Neural cell (in vitro differentiated cells): Measurements from ENCODE around the gene FERMT3. TPM values are rescaled to one million over a fixed set of nuclear protein-coding genes. Genes with fewer than 3 reads are reported as not detected.

Source experiments
- H2AFZ ChIP-seq: fragments of 200-600, 300-800 bp; sonication (generic), shearing (Covaris generic); 2 replicates; pipeline ENCODE4 v1.6.0; 2014; ENCODE audit warnings: low read depth, mild to moderate bottlenecking, antibody characterized with exemption, low read length, moderate library complexity
- H3F3A ChIP-seq: fragments of 200-600 bp; shearing (Covaris generic); 2 replicates; pipeline ENCODE4 v1.6.1; 2016; ENCODE audit warnings: mild to moderate bottlenecking, moderate library complexity, mixed read lengths, antibody characterized with exemption, low read length; ENCODE audit not compliant: insufficient read depth, poor library complexity, severe bottlenecking
- H3K27ac ChIP-seq: fragments of 200-600, 300-800 bp; sonication (generic), shearing (Covaris generic); 2 replicates; pipeline ENCODE4 v1.5.1; 2014; ENCODE audit warnings: mild to moderate bottlenecking, low read length, moderate library complexity
- H3K27me3 ChIP-seq: fragments of 300-800, 200-600 bp; sonication (generic), shearing (Covaris generic); 2 replicates; pipeline ENCODE4 v1.6.0; 2014; ENCODE audit warnings: mild to moderate bottlenecking, low read depth, low read length, moderate library complexity; ENCODE audit not compliant: insufficient read depth
- H3K36me3 ChIP-seq: fragments of 300-800, 200-600 bp; sonication (generic), shearing (Covaris generic); 2 replicates; pipeline ENCODE4 v1.5.1; 2014; ENCODE audit warnings: mild to moderate bottlenecking, antibody characterized with exemption, low read length, moderate library complexity; ENCODE audit not compliant: insufficient read depth
- H3K4me2 ChIP-seq: fragments of 300-800, 200-600 bp; sonication (generic), shearing (Covaris generic); 2 replicates; pipeline ENCODE4 v1.6.0; 2014; ENCODE audit warnings: mild to moderate bottlenecking, low read length
- H3K4me3 ChIP-seq: fragments of 300-800, 200-600 bp; sonication (generic), shearing (Covaris generic); 2 replicates; pipeline ENCODE4 v1.5.1; 2014; ENCODE audit warnings: mild to moderate bottlenecking, low read length, moderate library complexity
- H3K79me2 ChIP-seq: fragments of 200-600 bp; shearing (Covaris generic); replicated peaks from 2 replicates; pipeline ENCODE4 v1.6.0; 2014; ENCODE audit warnings: mild to moderate bottlenecking, low read length, moderate library complexity; ENCODE audit not compliant: insufficient read depth
- H3K9ac ChIP-seq: fragments of 300-800, 200-600 bp; sonication (generic), shearing (Covaris generic); 2 replicates; pipeline ENCODE4 v1.6.1; 2016; ENCODE audit warnings: mild to moderate bottlenecking, low read length, mixed read lengths
- H3K9me2 ChIP-seq: fragments of 200-600 bp; shearing (Covaris generic); 2 replicates; pipeline ENCODE4 v1.6.1; 2016; ENCODE audit warnings: mild to moderate bottlenecking, low read length, mixed read lengths; ENCODE audit not compliant: insufficient read depth
- H3K9me3 ChIP-seq: fragments of 200-600, 300-800 bp; sonication (generic), shearing (Covaris generic); 2 replicates; pipeline ENCODE4 v1.6.1; 2016; ENCODE audit warnings: mild to moderate bottlenecking, mixed run types, low read length, moderate library complexity, mixed read lengths
- H4K20me1 ChIP-seq: fragments of 200-600 bp; shearing (Covaris generic); 2 replicates; pipeline ENCODE4 v1.6.1; 2016; ENCODE audit warnings: mild to moderate bottlenecking, mixed run types; ENCODE audit not compliant: insufficient read depth
- CTCF ChIP-seq: fragments of 450-650 bp; IDR thresholded peaks from 2 replicates; pipeline ENCODE4 v1.5.1; 2014; ENCODE audit warnings: antibody characterized with exemption, mild to moderate bottlenecking, moderate library complexity; ENCODE audit not compliant: poor library complexity, severe bottlenecking
- EP300 ChIP-seq: fragments of 450-650 bp; conservative IDR thresholded peaks from 2 replicates; pipeline ENCODE4 v1.6.1; 2014; ENCODE audit warnings: antibody characterized with exemption, mild to moderate bottlenecking, moderate library complexity; ENCODE audit not compliant: poor library complexity, severe bottlenecking
- EZH2 ChIP-seq: fragments of 200-600, 300-800 bp; shearing (Covaris generic), sonication (generic); IDR thresholded peaks from 2 replicates; pipeline ENCODE4 v1.6.1; 2014; ENCODE audit warnings: antibody characterized with exemption, low read length, borderline replicate concordance, mild to moderate bottlenecking; ENCODE audit not compliant: insufficient read depth, poor library complexity, severe bottlenecking
- MXI1 ChIP-seq: fragments of 450-650 bp; conservative IDR thresholded peaks from 2 replicates; pipeline ENCODE4 v1.6.1; 2014; ENCODE audit warnings: antibody characterized with exemption, mild to moderate bottlenecking; ENCODE audit not compliant: poor library complexity, severe bottlenecking
- POLR2AphosphoS5 ChIP-seq: IDR thresholded peaks from 2 replicates; pipeline ENCODE4 v1.6.1; 2012
- RAD21 ChIP-seq: fragments of 450-650 bp; conservative IDR thresholded peaks from 2 replicates; pipeline ENCODE4 v1.6.1; 2014; ENCODE audit warnings: antibody characterized with exemption, mild to moderate bottlenecking, moderate library complexity
- REST ChIP-seq: IDR thresholded peaks from 2 replicates; pipeline ENCODE4 v1.6.1; 2012; ENCODE audit warnings: borderline replicate concordance
- SMC3 ChIP-seq: fragments of 450-650 bp; conservative IDR thresholded peaks from 2 replicates; pipeline ENCODE4 v1.6.1; 2014; ENCODE audit warnings: antibody characterized with exemption, mild to moderate bottlenecking, moderate library complexity; ENCODE audit not compliant: poor library complexity
- TAF1 ChIP-seq: IDR thresholded peaks from 2 replicates; pipeline ENCODE4 v1.6.1; 2012; ENCODE audit warnings: low read depth
- polyA plus RNA-seq: library from polyadenylated mRNA; depleted of rRNA; stranded (reverse); fragments of >200 nt; gene quantifications from 2 replicates; pipeline ENCODE4 v1.2.3, GENCODE V29; 2014

Gene FERMT3
- polyA plus RNA-seq, 1 donor from 2014 or later = 0.89 TPM

GRCh38 chr11:64219755-64220154, 13.2 kb downstream of the FERMT3 start:
- TF ChIP-seq TAF1 (no peak), SMC3 (no peak), MXI1 (no peak), POLR2AphosphoS5 (no peak), EP300 (no peak)
- Histone ChIP-seq H3K4me2 (no peak overlapping the region), H3K4me3 (no peak overlapping the region), H3K36me3 (no peaks in the 10 kb centered on the region), H4K20me1 (no peaks in the 10 kb centered on the region), H3K27ac (no peak overlapping the region), H3K27me3 (no peaks in the 10 kb centered on the region), H2AFZ (no peak overlapping the region), H3K9me3 (no peaks in the 10 kb centered on the region), H3K9me2 (no peaks in the 10 kb centered on the region), H3F3A (no peaks in the 10 kb centered on the region), H3K79me2 (no peaks in the 10 kb centered on the region), H3K9ac (no peak overlapping the region)

GRCh38 chr11:64220271-64220670, 13.8 kb downstream of the FERMT3 start:
- H4K20me1 ChIP-seq = no peaks in the 10 kb centered on the region
- TF ChIP-seq REST (no peak), CTCF (no peak), EZH2 (no peak), SMC3 (no peak), POLR2AphosphoS5 (no peak), MXI1 (no peak), EP300 (no peak), RAD21 (no peak), TAF1 (no peak)
- no peak overlapping the region for H3K4me2 ChIP-seq
- no peaks in the 10 kb centered on the region for H3K9me3 ChIP-seq
- no peaks in the 10 kb centered on the region for H3K79me2 ChIP-seq
- no peak overlapping the region for H3K27ac ChIP-seq
- H3K36me3 ChIP-seq = no peaks in the 10 kb centered on the region
- no peak overlapping the region for H3K9ac ChIP-seq
- no peak overlapping the region for H2AFZ ChIP-seq
- no peaks in the 10 kb centered on the region for H3K27me3 ChIP-seq
- H3F3A ChIP-seq = no peaks in the 10 kb centered on the region
- H3K9me2 ChIP-seq = no peaks in the 10 kb centered on the region
- H3K4me3 ChIP-seq = no peak overlapping the region

DNA sequence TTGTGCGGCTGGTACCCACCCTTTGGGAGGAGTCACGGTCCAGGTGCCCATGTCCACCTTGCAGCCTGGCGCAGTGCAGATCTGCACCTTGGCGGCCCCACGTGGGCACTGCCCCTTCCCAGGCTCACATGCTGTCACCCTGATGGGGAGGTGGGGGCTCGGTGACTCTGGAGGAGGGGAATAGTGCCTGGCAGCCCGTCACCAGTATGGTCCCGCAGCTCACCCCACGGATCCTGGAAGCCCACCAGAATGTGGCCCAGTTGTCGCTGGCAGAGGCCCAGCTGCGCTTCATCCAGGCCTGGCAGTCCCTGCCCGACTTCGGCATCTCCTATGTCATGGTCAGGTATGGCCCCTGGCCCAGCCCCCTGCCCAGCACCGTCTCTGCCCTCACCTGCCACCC, 14.3 kb downstream of the FERMT3 start:
- H3K36me3 ChIP-seq = no peaks in the 10 kb centered on the region
- H3K4me2 ChIP-seq = no peak overlapping the region
- no peak overlapping the region for H2AFZ ChIP-seq
- H4K20me1 ChIP-seq = no peaks in the 10 kb centered on the region
- peaks cover 3% of the 10 kb centered on the region for H3K79me2 ChIP-seq
- TF ChIP-seq REST = no peak
- TF ChIP-seq TAF1 = no peak
- TF ChIP-seq EP300 = no peak
- TF ChIP-seq CTCF = no peak
- TF ChIP-seq SMC3 = no peak
- TF ChIP-seq RAD21 = no peak
- TF ChIP-seq MXI1 = no peak
- no peak for TF ChIP-seq EZH2
- no peak for TF ChIP-seq POLR2AphosphoS5
- H3K9me3 ChIP-seq = no peaks in the 10 kb centered on the region
- H3K4me3 ChIP-seq = no peak overlapping the region
- no peak overlapping the region for H3K9ac ChIP-seq
- H3K27me3 ChIP-seq = no peaks in the 10 kb centered on the region
- H3F3A ChIP-seq = no peaks in the 10 kb centered on the region
- no peaks in the 10 kb centered on the region for H3K9me2 ChIP-seq
- no peak overlapping the region for H3K27ac ChIP-seq
